ENCODE data around the gene FOXS1.

The FOXS1 gene

DNA sequence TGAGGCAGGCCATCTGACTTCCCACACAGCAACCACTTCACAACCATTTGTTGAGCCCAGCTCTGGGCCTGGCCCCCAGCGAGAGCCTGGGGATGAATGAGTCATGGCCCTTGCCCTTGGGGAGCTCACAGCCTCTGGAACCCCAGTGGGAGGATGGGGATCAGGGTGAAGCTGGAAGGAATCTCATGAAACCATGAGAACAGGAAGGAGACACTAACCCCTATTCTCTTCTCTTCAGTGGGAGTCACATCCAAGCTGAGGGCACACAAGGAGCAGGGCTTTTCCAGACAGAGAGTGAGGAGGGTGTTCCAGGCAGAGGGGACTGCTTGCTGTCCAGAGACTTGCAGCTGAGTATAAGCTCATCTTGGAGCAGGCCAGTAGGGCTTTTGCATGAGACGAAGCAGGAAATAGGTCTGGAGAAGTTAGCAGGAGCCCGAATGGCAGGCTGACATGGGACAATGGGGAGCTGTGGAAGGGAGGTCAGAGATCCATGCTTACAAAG lies 7.5 kb downstream of the FOXS1 start:
- Histone ChIP-seq H3K4me3 (replicated peaks; ENCODE audit: insufficient read depth, low read length) (no peak overlapping the region), H3K27ac (replicated peaks) (no peak overlapping the region), H3K27me3 (ENCODE audit: insufficient read depth, poor library complexity, severe bottlenecking) (no peaks in the 10 kb centered on the region)
- peak; percentile 24 to 25 for DNase-seq (ENCODE audit: low read depth in 1 of 2, low spot score in 1 of 2)
- TF ChIP-seq, protein P1, sequence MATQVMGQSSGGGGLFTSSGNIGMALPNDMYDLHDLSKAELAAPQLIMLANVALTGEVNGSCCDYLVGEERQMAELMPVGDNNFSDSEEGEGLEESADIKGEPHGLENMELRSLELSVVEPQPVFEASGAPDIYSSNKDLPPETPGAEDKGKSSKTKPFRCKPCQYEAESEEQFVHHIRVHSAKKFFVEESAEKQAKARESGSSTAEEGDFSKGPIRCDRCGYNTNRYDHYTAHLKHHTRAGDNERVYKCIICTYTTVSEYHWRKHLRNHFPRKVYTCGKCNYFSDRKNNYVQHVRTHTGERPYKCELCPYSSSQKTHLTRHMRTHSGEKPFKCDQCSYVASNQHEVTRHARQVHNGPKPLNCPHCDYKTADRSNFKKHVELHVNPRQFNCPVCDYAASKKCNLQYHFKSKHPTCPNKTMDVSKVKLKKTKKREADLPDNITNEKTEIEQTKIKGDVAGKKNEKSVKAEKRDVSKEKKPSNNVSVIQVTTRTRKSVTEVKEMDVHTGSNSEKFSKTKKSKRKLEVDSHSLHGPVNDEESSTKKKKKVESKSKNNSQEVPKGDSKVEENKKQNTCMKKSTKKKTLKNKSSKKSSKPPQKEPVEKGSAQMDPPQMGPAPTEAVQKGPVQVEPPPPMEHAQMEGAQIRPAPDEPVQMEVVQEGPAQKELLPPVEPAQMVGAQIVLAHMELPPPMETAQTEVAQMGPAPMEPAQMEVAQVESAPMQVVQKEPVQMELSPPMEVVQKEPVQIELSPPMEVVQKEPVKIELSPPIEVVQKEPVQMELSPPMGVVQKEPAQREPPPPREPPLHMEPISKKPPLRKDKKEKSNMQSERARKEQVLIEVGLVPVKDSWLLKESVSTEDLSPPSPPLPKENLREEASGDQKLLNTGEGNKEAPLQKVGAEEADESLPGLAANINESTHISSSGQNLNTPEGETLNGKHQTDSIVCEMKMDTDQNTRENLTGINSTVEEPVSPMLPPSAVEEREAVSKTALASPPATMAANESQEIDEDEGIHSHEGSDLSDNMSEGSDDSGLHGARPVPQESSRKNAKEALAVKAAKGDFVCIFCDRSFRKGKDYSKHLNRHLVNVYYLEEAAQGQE (IDR thresholded peaks at IDR 0.05; ENCODE audit: insufficient replicate concordance, low read depth), result no peak
- TF ChIP-seq SPI1 (IDR thresholded peaks at IDR 0.05; ENCODE audit: borderline replicate concordance, low read depth) (no peak), POLR2AphosphoS5 (IDR thresholded peaks at IDR 0.05; ENCODE audit: low read depth) (no peak), GABPA (IDR thresholded peaks at IDR 0.05; ENCODE audit: low read depth) (no peak)
- TF ChIP-seq, protein P2, sequence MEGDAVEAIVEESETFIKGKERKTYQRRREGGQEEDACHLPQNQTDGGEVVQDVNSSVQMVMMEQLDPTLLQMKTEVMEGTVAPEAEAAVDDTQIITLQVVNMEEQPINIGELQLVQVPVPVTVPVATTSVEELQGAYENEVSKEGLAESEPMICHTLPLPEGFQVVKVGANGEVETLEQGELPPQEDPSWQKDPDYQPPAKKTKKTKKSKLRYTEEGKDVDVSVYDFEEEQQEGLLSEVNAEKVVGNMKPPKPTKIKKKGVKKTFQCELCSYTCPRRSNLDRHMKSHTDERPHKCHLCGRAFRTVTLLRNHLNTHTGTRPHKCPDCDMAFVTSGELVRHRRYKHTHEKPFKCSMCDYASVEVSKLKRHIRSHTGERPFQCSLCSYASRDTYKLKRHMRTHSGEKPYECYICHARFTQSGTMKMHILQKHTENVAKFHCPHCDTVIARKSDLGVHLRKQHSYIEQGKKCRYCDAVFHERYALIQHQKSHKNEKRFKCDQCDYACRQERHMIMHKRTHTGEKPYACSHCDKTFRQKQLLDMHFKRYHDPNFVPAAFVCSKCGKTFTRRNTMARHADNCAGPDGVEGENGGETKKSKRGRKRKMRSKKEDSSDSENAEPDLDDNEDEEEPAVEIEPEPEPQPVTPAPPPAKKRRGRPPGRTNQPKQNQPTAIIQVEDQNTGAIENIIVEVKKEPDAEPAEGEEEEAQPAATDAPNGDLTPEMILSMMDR (IDR thresholded peaks at IDR 0.05; ENCODE audit: insufficient read depth, low read length), result no peak

DNA sequence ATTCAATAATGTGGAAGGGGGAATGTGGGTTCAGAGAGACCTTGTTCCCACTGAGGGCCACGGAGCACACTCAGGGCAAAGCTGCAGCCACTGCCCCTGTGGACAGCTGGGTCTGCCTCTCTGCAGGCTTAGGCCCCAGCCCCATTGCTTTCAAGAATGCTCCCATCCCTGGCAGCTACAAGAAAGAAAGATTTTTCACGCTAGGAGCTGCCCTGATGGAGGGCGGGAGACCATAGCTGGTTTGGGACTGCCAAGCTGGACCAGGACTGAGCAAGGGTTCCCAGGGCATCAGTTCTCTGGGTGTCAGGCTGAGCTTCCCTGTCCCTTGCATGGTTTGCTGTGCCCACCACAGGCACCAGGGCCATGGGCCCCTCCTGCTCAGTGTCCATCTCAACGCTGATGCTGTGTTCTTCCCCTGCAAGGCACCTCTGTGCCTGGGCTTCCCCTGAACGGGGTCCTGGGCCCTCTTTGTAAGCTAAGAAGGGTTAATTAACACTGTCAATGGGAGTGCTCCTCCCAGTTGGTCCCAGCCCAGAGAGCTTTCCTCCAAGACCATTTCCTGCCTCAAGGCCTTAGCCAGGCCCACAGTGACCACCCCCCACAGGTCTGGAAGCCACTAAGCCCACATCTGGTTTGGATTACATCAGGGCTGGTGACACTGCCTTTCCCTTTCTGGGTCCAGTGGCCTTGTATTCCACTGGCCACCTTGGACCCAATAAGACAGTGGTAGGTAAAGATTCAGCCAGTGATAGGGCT lies 8.4 kb downstream of the FOXS1 start:
- no peaks in the 10 kb centered on the region for H3K27me3 ChIP-seq (ENCODE audit: insufficient read depth, poor library complexity, severe bottlenecking)
- no peak overlapping the region for H3K4me3 ChIP-seq (replicated peaks; ENCODE audit: insufficient read depth, low read length)
- TF ChIP-seq, protein P2 (IDR thresholded peaks at IDR 0.05; ENCODE audit: insufficient read depth, low read length), result no peak
- no peak for TF ChIP-seq SPI1 (IDR thresholded peaks at IDR 0.05; ENCODE audit: borderline replicate concordance, low read depth)
- no peak for DNase-seq (ENCODE audit: low read depth in 1 of 2, low spot score in 1 of 2)
- no peak overlapping the region for H3K27ac ChIP-seq (replicated peaks)

- peak; percentile 65 to 91 for DNase-seq (ENCODE audit: low read depth in 1 of 2, low spot score in 1 of 2)
- H3K27ac ChIP-seq (replicated peaks), result no peak overlapping the region
- no peak overlapping the region for H3K4me3 ChIP-seq (replicated peaks; ENCODE audit: insufficient read depth, low read length)
- TF ChIP-seq, protein P1 (IDR thresholded peaks at IDR 0.05; ENCODE audit: insufficient replicate concordance, low read depth), result no peak
- TF ChIP-seq POLR2AphosphoS5 (IDR thresholded peaks at IDR 0.05; ENCODE audit: low read depth), result peak; percentile 94
- TF ChIP-seq SPI1 (IDR thresholded peaks at IDR 0.05; ENCODE audit: borderline replicate concordance, low read depth), result no peak
- TF ChIP-seq, protein P2 (IDR thresholded peaks at IDR 0.05; ENCODE audit: insufficient read depth, low read length), result no peak
- no peak for TF ChIP-seq GABPA (IDR thresholded peaks at IDR 0.05; ENCODE audit: low read depth)
- H3K27me3 ChIP-seq (ENCODE audit: insufficient read depth, poor library complexity, severe bottlenecking), result no peaks in the 10 kb centered on the region
These were observed 9.2 kb downstream of the FOXS1 start for GRCh38 chr20:31835977-31836852.
